ENCODE results near the gene GAPDHS.

GAPDHS gene

DNA sequence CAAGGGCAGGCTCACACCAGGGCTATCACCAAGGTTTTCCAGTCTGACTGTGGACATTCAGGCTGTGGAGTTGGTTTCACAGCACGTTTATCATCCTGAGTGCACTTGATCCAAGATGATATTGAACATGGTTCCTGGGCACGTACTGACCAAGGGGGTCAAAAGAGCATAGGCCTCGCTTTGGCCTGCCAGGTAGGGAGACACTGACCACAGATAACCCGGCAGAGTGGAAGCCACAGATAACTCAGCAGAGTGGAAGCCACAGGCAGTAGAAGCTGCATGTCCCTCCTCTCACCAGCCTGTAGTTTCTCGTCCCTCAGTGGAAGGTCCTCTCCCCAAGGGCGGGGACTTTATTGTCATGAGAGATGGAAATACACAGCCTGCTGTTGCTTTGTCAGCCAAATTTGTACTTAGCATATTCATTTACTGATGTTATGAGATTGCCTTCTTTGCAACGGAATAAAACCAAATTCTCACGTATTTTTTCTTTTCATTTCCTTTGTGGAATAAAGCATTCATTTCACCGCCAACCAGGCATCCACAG lies 34.2 kb upstream of the GAPDHS start:
- no peak overlapping the region for H3K4me3 ChIP-seq (ENCODE audit: low read depth, low read length)
- no peaks in the 10 kb centered on the region for H3K27me3 ChIP-seq (ENCODE audit: control insufficient read depth, insufficient read depth, low read length)
- no peaks in the 10 kb centered on the region for H3K4me1 ChIP-seq (ENCODE audit: control insufficient read depth, insufficient read depth, low read length)
- peaks cover 43% of the 10 kb centered on the region for H3K36me3 ChIP-seq (ENCODE audit: control insufficient read depth, insufficient read depth, low read length)
- H3K9me3 ChIP-seq (ENCODE audit: control insufficient read depth, insufficient read depth, low read length), result no peaks in the 10 kb centered on the region
- no peak overlapping the region for H3K9ac ChIP-seq (ENCODE audit: low read depth, low read length)

DNA sequence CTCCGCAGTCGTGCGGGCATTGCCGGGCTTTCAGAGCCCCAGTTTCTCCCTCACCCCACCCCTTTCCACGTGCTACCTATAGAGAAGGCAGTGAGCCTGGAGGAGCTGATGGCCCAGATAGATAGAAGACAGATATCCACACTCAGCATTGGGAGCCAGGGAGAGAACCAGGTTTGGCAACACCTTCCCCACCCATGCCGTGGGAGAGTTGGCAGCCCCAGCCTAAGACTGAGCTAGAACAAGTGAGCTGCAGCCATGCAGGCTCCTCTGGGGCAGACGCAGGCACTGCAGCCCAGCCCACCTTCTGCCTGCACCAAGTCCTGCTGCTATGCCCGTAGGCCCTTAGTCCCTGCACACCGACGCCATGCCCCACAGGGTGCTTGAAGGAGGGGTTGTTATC lies 32.6 kb upstream of the GAPDHS start:
- Histone ChIP-seq H3K4me3 (ENCODE audit: low read depth, low read length) (no peak overlapping the region), H3K36me3 (ENCODE audit: control insufficient read depth, insufficient read depth, low read length) (peaks cover 56% of the 10 kb centered on the region), H3K9me3 (ENCODE audit: control insufficient read depth, insufficient read depth, low read length) (no peaks in the 10 kb centered on the region), H3K4me1 (ENCODE audit: control insufficient read depth, insufficient read depth, low read length) (no peaks in the 10 kb centered on the region), H3K9ac (ENCODE audit: low read depth, low read length) (no peak overlapping the region), H3K27me3 (ENCODE audit: control insufficient read depth, insufficient read depth, low read length) (no peaks in the 10 kb centered on the region)

DNA sequence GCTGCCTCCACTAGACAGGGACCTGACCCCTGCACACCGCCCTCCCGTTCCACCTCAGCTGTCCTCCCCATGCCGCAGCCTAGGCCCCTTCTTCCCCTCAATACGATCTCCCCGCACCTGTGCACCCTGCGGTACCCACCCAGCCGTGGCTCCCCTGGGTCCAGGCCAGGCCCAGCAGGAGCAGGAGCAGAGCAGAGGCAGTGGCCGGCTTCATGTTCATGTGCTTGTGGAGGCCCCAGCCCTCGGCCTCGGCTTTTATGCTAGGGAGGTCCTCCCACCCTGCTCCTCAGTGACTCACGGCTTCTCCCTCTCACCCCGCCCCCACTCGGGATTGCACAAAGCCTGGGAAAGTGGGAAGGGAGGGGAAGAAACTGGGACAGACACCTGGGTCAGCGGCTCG lies 31.6 kb upstream of the GAPDHS start:
- Histone ChIP-seq H3K9ac (ENCODE audit: low read depth, low read length) (no peak overlapping the region), H3K4me1 (ENCODE audit: control insufficient read depth, insufficient read depth, low read length) (no peaks in the 10 kb centered on the region), H3K9me3 (ENCODE audit: control insufficient read depth, insufficient read depth, low read length) (no peaks in the 10 kb centered on the region), H3K27me3 (ENCODE audit: control insufficient read depth, insufficient read depth, low read length) (no peaks in the 10 kb centered on the region), H3K4me3 (ENCODE audit: low read depth, low read length) (no peak overlapping the region), H3K36me3 (ENCODE audit: control insufficient read depth, insufficient read depth, low read length) (peaks cover 65% of the 10 kb centered on the region)

DNA sequence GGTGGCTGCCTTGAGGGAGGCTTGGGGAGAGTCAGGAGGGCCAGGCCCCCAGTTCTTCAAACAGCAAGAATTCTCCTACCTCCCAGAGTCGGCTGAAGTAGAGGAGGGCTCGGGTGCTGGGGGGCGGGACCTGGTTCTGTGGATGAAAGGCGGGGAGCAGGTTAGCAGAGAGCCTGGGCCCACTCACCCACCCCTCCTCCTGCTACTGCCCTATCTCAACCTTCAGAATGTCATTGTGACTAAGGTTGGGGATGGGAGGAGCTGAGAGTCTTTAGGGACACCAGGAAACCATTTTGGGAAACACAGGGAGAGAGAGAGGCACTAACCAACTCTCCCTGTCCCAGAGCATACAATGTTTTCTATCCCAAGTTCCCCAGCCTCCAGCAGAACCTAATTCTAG lies 30.5 kb upstream of the GAPDHS start:
- no peak overlapping the region for H3K4me3 ChIP-seq (ENCODE audit: low read depth, low read length)
- H3K36me3 ChIP-seq (ENCODE audit: control insufficient read depth, insufficient read depth, low read length), result peaks cover 65% of the 10 kb centered on the region
- H3K4me1 ChIP-seq (ENCODE audit: control insufficient read depth, insufficient read depth, low read length), result peaks cover under 1% of the 10 kb centered on the region
- H3K9me3 ChIP-seq (ENCODE audit: control insufficient read depth, insufficient read depth, low read length), result no peaks in the 10 kb centered on the region
- no peaks in the 10 kb centered on the region for H3K27me3 ChIP-seq (ENCODE audit: control insufficient read depth, insufficient read depth, low read length)
- H3K9ac ChIP-seq (ENCODE audit: low read depth, low read length), result no peak overlapping the region

DNA sequence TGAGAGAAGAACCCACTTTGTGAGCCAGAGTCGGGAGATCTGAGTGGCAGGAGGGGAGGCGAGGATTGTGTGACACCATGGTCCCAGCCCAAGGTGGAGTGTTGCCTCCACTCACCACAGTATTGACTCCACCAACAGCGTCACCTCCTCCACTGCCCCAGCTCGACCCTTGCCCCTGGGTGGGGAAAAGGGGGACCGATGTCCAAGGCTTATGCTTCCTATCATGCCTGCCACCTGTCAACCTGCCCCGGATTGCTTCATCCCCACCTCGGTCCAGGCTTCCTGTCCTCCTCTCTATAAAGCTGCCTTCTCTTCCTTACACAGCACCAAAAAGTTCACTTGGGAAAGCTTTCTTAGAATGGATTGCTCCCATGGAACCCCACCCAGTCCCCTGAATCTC lies 27.2 kb upstream of the GAPDHS start:
- H3K9ac ChIP-seq (ENCODE audit: low read depth, low read length), result no peak overlapping the region
- H3K36me3 ChIP-seq (ENCODE audit: control insufficient read depth, insufficient read depth, low read length), result peaks cover 42% of the 10 kb centered on the region
- no peaks in the 10 kb centered on the region for H3K9me3 ChIP-seq (ENCODE audit: control insufficient read depth, insufficient read depth, low read length)
- H3K4me3 ChIP-seq (ENCODE audit: low read depth, low read length), result no peak overlapping the region
- peaks cover 3% of the 10 kb centered on the region for H3K27me3 ChIP-seq (ENCODE audit: control insufficient read depth, insufficient read depth, low read length)
- H3K4me1 ChIP-seq (ENCODE audit: control insufficient read depth, insufficient read depth, low read length), result peaks cover 2% of the 10 kb centered on the region

DNA sequence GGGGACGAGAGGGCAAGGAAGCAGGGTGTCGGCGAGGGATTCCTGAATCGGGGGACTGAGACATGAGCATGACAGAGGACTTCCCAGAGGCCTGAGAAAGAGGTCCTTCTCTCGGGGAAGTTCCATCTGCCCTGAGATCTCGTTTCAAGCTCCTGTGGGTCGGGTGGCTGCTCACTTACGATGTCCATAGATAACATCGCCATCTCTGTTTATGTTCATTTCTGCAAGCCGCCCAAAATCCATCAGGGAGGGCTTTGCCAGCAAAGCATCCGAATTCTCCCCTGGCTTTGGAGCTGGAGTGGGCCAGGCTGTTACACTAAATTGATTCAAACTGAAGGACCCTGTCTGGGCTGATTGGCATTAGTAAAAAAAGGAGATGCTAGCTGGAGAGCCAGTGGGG lies 25.7 kb upstream of the GAPDHS start:
- Histone ChIP-seq H3K27me3 (ENCODE audit: control insufficient read depth, insufficient read depth, low read length) (peaks cover 8% of the 10 kb centered on the region), H3K4me1 (ENCODE audit: control insufficient read depth, insufficient read depth, low read length) (peaks cover 2% of the 10 kb centered on the region), H3K4me3 (ENCODE audit: low read depth, low read length) (no peak overlapping the region), H3K36me3 (ENCODE audit: control insufficient read depth, insufficient read depth, low read length) (peaks cover 33% of the 10 kb centered on the region), H3K9me3 (ENCODE audit: control insufficient read depth, insufficient read depth, low read length) (no peaks in the 10 kb centered on the region), H3K9ac (ENCODE audit: low read depth, low read length) (no peak overlapping the region)

DNA sequence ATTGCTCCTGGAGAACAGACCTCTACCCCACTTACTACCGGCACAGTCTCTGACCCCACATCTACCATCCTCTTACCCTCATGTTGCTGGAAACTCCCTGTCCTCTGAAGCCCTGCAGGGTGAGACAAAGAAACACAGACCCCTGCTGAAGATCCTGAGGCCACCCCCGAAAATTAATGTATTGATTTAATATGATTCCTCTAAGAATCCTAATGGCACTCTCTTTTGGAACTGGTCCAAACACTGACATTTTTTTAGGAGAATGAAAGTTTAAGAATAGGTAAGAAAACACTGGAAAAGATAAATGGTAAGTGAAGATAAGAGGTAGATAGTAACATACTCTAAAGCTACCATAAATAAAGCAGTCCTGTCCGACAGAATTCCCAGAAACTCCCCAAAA lies 25.1 kb upstream of the GAPDHS start:
- Histone ChIP-seq H3K9ac (ENCODE audit: low read depth, low read length) (no peak overlapping the region), H3K4me1 (ENCODE audit: control insufficient read depth, insufficient read depth, low read length) (peaks cover 2% of the 10 kb centered on the region), H3K27me3 (ENCODE audit: control insufficient read depth, insufficient read depth, low read length) (peaks cover 8% of the 10 kb centered on the region), H3K9me3 (ENCODE audit: control insufficient read depth, insufficient read depth, low read length) (no peaks in the 10 kb centered on the region), H3K4me3 (ENCODE audit: low read depth, low read length) (peak overlapping the region; percentile 98), H3K36me3 (ENCODE audit: control insufficient read depth, insufficient read depth, low read length) (peaks cover 27% of the 10 kb centered on the region)

DNA sequence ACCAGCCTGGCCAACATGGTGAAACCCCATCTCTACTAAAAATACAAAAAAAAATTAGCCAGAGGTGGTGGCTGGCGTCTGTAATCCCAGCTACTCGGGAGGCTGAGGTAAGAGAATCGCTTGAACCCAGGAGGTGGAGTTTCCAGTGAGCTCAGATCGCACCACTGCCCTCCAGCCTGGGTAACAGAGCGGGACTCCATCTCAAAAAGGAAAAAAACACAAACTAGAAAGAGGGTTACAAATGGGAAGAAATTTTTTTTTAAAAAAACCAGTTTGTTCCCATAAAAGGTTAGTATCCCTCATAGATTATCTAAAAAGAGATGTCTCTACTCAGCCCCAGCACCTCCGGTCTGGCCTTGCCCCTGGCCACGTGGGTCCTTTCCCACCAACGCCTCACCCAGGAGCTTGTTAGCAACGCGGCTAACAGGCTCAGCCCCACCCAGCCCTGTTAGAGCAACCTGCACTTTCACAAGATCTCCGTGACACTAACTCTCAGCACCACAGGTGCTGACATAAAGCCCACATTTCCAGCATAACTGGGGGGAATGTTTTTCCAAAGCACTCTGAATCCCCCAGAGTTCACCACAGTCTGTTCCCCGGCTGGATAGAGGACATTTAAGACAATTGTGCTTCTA lies 24.1 kb upstream of the GAPDHS start:
- Histone ChIP-seq H3K9ac (ENCODE audit: low read depth, low read length) (peak overlapping the region; percentile 97), H3K27me3 (ENCODE audit: control insufficient read depth, insufficient read depth, low read length) (peaks cover 8% of the 10 kb centered on the region), H3K4me3 (ENCODE audit: low read depth, low read length) (peak overlapping the region; percentile 98), H3K9me3 (ENCODE audit: control insufficient read depth, insufficient read depth, low read length) (no peaks in the 10 kb centered on the region), H3K36me3 (ENCODE audit: control insufficient read depth, insufficient read depth, low read length) (peaks cover 21% of the 10 kb centered on the region), H3K4me1 (ENCODE audit: control insufficient read depth, insufficient read depth, low read length) (peaks cover 6% of the 10 kb centered on the region)

DNA sequence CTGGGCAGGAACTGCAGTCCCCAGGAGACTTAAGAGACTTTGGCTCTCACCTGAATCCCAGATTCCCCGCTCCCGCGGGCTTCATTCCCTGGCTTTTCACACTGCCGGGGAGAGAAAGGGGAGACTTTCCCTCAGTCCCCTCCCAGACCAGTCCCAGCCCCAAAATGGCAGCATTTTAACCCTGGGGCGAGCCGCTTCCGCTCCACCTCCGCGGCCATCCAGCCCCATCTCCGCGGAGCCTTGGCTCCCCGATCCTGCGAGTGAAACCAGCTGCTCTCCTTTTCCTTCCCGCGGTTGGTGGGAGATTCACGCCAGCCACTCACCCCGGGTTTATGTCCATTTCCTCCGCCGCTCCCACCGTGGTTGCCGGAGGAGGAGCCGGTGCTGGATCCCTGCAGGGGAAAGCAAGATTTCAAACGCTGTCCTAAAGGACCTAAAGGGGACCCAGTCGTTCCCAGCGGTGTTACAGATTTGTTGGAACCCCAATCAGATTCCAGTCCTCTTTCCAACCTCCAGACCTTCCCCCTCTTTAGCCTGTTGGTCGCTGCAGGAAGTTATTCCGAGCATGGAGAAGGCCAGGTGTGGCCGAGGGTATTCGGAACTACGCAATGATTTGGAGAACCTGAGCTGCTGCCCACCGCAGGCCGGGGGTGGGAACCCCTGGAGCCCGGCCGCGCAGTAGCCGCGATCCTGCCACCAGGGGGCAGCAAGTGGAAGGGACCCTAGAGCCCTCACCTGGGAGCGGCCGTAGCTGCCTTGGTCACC lies 23.2 kb upstream of the GAPDHS start:
- H3K4me1 ChIP-seq (ENCODE audit: control insufficient read depth, insufficient read depth, low read length), result peaks cover 6% of the 10 kb centered on the region
- H3K4me3 ChIP-seq (ENCODE audit: low read depth, low read length), result peak overlapping the region; percentile 98
- H3K27me3 ChIP-seq (ENCODE audit: control insufficient read depth, insufficient read depth, low read length), result peaks cover 8% of the 10 kb centered on the region
- peak overlapping the region; percentile 97 for H3K9ac ChIP-seq (ENCODE audit: low read depth, low read length)
- H3K36me3 ChIP-seq (ENCODE audit: control insufficient read depth, insufficient read depth, low read length), result peaks cover 15% of the 10 kb centered on the region
- no peaks in the 10 kb centered on the region for H3K9me3 ChIP-seq (ENCODE audit: control insufficient read depth, insufficient read depth, low read length)

DNA sequence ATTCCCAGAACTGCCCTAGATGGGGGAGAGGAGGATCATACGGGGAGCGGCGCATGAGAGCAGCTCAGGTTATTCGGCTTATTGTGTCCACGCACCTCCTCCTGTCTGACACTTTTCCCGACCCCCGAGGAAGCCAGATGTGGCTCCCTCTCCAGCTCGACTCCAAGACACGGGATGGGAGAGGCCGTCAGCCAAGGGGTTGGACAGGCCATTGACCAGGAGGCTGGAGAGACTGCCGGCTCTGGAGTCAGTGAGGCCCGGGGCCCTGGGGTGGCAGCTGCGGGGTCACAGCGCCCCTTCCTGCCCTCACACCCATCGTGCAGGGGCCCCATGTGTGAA lies 22.7 kb upstream of the GAPDHS start:
- H3K9ac ChIP-seq (ENCODE audit: low read depth, low read length), result no peak overlapping the region
- peaks cover 9% of the 10 kb centered on the region for H3K36me3 ChIP-seq (ENCODE audit: control insufficient read depth, insufficient read depth, low read length)
- peaks cover 6% of the 10 kb centered on the region for H3K4me1 ChIP-seq (ENCODE audit: control insufficient read depth, insufficient read depth, low read length)
- no peaks in the 10 kb centered on the region for H3K9me3 ChIP-seq (ENCODE audit: control insufficient read depth, insufficient read depth, low read length)
- H3K27me3 ChIP-seq (ENCODE audit: control insufficient read depth, insufficient read depth, low read length), result peaks cover 8% of the 10 kb centered on the region
- peak overlapping the region; percentile 98 for H3K4me3 ChIP-seq (ENCODE audit: low read depth, low read length)

DNA sequence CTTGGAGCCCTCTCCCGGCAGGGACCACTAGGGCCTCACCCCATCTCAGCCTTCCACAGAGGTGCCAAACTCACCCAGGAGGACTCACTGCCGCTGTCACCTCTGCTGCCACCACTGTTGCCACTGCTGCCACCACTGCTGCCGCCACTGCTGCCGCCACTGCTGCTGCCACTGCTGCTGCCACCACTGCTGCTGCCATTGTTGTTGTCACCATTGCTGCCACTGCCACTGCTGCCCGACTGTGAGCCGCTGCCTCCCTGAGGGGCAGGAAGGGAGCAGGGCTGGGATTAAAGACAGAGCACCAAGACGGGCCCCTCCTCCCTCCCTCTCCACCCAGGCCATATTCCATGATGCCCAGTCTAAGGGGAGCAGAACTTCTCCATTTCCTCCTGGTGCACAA lies 21.9 kb upstream of the GAPDHS start:
- no peak overlapping the region for H3K9ac ChIP-seq (ENCODE audit: low read depth, low read length)
- H3K4me3 ChIP-seq (ENCODE audit: low read depth, low read length), result no peak overlapping the region
- H3K9me3 ChIP-seq (ENCODE audit: control insufficient read depth, insufficient read depth, low read length), result no peaks in the 10 kb centered on the region
- H3K4me1 ChIP-seq (ENCODE audit: control insufficient read depth, insufficient read depth, low read length), result peaks cover 6% of the 10 kb centered on the region
- H3K36me3 ChIP-seq (ENCODE audit: control insufficient read depth, insufficient read depth, low read length), result peaks cover 2% of the 10 kb centered on the region
- peaks cover 8% of the 10 kb centered on the region for H3K27me3 ChIP-seq (ENCODE audit: control insufficient read depth, insufficient read depth, low read length)
